Upper lobe of left lung (tissue), 6 donors: ENCODE data around the gene FABP6. TPM values are rescaled to one million over a fixed set of nuclear protein-coding genes. Genes with fewer than 3 reads are reported as not detected.
"Not testable (repeated sequence)": the region's sequence is repeated elsewhere in the genome, so short reads cannot be mapped to it uniquely, and the experiment has no call there.

Source experiments
- ATAC-seq, 2 donors: fragments of 200-7000 bp; cut with Tn5 transposase; one replicate each; pipeline ENCODE4 v1.9.1; 2022; ENCODE audit warnings: mild to moderate bottlenecking in 2 of 2, moderate library complexity in 2 of 2; ENCODE audit not compliant: low FRiP score in 2 of 2
- DNase-seq, 2 donors: peaks; one replicate each; pipeline ENCODE4 v3.0.0-alpha.2; 2019 to 2020
- H3K27ac ChIP-seq, 4 donors: fragments of 200-600 bp; sonication (generic); one replicate each; pipeline ENCODE4 v1.5.1; 2016 to 2019
- H3K27me3 ChIP-seq, 4 donors: fragments of 200-600 bp; sonication (generic); one replicate each; pipeline ENCODE4 v1.5.1; 2017 to 2019
- H3K36me3 ChIP-seq, 4 donors: fragments of 200-600 bp; sonication (generic); one replicate each; pipeline ENCODE4 v1.5.1; 2016 to 2019
- H3K4me1 ChIP-seq, 4 donors: fragments of 200-600 bp; sonication (generic); one replicate each; pipeline ENCODE4 v1.5.1; 2018 to 2019
- H3K4me3 ChIP-seq, 4 donors: fragments of 200-600 bp; sonication (generic); one replicate each; pipeline ENCODE4 v1.5.1; 2017 to 2019; ENCODE audit warnings: mild to moderate bottlenecking in 2 of 4, moderate library complexity in 1 of 4
- H3K9me3 ChIP-seq, 4 donors: fragments of 200-600 bp; sonication (generic); one replicate each; pipeline ENCODE4 v1.5.1; 2018 to 2019
- EP300 ChIP-seq, 4 donors: sonication (generic); formaldehyde crosslinking; IDR thresholded peaks; one replicate each; pipeline ENCODE4 v1.5.1; 2017; ENCODE audit warnings: antibody characterized with exemption in 4 of 4, control low read depth in 2 of 4
- POLR2A ChIP-seq, 4 donors: fragments of 450-650 bp; IDR thresholded peaks; one replicate each; pipeline ENCODE4 v1.5.1; 2016 to 2017; ENCODE audit warnings: antibody characterized with exemption in 4 of 4, mild to moderate bottlenecking in 2 of 4
- POLR2AphosphoS5 ChIP-seq, 2 donors: sonication (generic); formaldehyde crosslinking; IDR thresholded peaks; one replicate each; pipeline ENCODE4 v1.5.1; 2017; ENCODE audit warnings: antibody characterized with exemption in 2 of 2
- WGBS, 2 donors: methylation state at CpG; one replicate each; pipeline ENCODE4 v1.1.5; 2017 to 2018; 5-methylcytosine and 5-hydroxymethylcytosine counted together
- total RNA-seq, 6 donors: library from RNA; depleted of rRNA in 4 of 6; stranded (reverse); fragments of >200 nt in 4 of 6; gene quantifications; one replicate each; pipeline versions ENCODE4 v1.1.0 to v1.2.1, GENCODE V29; 2016 to 2021
- TF ChIP-seq, protein P1 (sequence below), 6 experiments: fragments of 450-650 bp in 4 of 6; fragments of 200-600 bp in 2 of 6; sonication (generic) in 2 of 6; IDR thresholded peaks; one replicate each; pipeline ENCODE4 v1.5.1; 2016 to 2019; ENCODE audit warnings: antibody characterized with exemption in 6 of 6
- donor health status: DM: no; HTN: no; CAD: no; lungs with moderate emphysema.
- donor health status: DM: no; HTN: yes; CAD: no; lungs with severe emphysema.

FABP6 gene
- total RNA-seq, 6 donors from 2014 or later, result 4.4 to 14.4 (median 9.1) TPM; not detected in 2

DNA sequence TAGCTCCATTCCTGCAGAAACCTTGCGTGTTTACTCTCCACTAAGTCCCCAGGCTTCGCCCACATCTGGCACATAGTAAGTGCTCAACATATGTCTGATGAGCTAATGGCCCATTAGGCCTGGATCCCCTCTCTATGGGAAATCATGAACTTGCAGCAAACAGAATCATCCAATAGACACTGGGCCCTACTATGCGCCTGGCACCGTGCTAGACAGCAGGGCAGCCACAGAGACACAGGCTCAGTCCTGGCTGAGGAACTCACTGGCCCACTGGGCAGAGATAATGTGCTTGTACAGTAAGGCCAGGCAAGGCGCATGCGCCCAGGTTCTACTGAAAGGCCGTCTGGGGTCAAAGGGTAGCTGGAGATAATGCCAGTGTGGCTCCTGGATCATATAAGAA lies 36.9 kb upstream of the FABP6 start:
- Histone ChIP-seq H3K36me3 (no peaks in the 10 kb centered on the region), H3K4me3 (no peak overlapping the region), H3K9me3 (no peaks in the 10 kb centered on the region), H3K4me1 (peaks cover 0 to 12% (median 8%) of the 10 kb centered on the region in 4 donors), H3K27me3 (no peaks in the 10 kb centered on the region), H3K27ac (no peak overlapping the region)
- 97 to 100% methylated on average over 3 to 7 of the region's 7 CpGs for WGBS, 2 donors
- ATAC-seq (no peak), DNase-seq (no peak)
- TF ChIP-seq POLR2A (IDR thresholded peaks at IDR 0.05) (no peak), EP300 (IDR thresholded peaks at IDR 0.05) (no peak), POLR2AphosphoS5 (IDR thresholded peaks at IDR 0.05) (no peak)
- TF ChIP-seq, protein P1, sequence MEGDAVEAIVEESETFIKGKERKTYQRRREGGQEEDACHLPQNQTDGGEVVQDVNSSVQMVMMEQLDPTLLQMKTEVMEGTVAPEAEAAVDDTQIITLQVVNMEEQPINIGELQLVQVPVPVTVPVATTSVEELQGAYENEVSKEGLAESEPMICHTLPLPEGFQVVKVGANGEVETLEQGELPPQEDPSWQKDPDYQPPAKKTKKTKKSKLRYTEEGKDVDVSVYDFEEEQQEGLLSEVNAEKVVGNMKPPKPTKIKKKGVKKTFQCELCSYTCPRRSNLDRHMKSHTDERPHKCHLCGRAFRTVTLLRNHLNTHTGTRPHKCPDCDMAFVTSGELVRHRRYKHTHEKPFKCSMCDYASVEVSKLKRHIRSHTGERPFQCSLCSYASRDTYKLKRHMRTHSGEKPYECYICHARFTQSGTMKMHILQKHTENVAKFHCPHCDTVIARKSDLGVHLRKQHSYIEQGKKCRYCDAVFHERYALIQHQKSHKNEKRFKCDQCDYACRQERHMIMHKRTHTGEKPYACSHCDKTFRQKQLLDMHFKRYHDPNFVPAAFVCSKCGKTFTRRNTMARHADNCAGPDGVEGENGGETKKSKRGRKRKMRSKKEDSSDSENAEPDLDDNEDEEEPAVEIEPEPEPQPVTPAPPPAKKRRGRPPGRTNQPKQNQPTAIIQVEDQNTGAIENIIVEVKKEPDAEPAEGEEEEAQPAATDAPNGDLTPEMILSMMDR (IDR thresholded peaks at IDR 0.05), result no peak

DNA sequence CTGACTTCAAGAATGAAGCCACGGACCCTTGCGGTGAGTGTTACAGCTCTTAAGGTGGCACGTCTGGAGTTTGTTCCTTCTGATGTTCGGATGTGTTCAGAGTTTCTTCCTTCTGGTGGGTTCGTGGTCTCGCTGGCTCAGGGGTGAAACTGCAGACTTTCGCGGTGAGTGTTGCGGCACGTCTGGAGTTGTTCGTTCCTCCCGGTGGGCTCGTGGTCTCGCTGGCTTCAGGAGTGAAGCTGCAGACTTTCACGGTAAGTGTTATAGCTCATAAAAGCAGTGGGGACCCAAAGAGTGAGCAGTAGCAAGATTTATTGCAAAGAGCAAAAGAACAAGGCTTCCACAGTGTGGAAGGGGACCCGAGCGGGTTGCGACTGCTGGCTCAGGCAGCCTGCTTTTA lies 36.2 kb upstream of the FABP6 start:
- DNase-seq, H3K9me3 ChIP-seq, H3K36me3 ChIP-seq, ATAC-seq, H3K27ac ChIP-seq, H3K4me3 ChIP-seq, H3K27me3 ChIP-seq: not testable (repeated sequence)
- peaks cover 0 to 11% (median 7%) of the 10 kb centered on the region in 4 donors for H3K4me1 ChIP-seq
- WGBS, 2 donors, result 75 to 87% methylated on average over 18 of the region's 18 CpGs

DNA sequence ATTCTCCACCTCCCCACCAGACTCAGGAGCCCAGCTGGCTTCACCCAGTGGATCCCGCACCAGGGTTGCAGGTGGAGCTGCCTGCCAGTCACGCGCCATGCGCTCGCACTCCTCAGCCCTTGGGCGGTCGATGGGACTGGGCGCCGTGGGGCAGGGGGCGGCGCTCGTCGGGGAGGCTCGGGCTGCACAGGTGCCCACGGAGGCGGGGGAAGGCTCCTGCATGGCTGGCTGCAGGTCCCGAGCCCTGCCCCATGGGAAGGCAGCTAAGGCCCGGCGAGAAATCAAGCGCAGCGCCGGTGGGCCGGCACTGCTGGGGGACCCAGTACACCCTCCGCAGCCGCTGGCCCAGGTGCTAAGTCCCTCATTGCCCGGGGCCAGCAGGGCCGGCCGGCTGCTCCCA lies 35.5 kb upstream of the FABP6 start:
- 98 to 100% methylated on average over 9 to 28 of the region's 28 CpGs for WGBS, 2 donors
- not testable (repeated sequence) for H3K27me3 ChIP-seq, H3K27ac ChIP-seq, H3K4me3 ChIP-seq, H3K4me1 ChIP-seq, H3K9me3 ChIP-seq, ATAC-seq, H3K36me3 ChIP-seq
- peak in 1 of 2 donors; percentile 82 for DNase-seq

DNA sequence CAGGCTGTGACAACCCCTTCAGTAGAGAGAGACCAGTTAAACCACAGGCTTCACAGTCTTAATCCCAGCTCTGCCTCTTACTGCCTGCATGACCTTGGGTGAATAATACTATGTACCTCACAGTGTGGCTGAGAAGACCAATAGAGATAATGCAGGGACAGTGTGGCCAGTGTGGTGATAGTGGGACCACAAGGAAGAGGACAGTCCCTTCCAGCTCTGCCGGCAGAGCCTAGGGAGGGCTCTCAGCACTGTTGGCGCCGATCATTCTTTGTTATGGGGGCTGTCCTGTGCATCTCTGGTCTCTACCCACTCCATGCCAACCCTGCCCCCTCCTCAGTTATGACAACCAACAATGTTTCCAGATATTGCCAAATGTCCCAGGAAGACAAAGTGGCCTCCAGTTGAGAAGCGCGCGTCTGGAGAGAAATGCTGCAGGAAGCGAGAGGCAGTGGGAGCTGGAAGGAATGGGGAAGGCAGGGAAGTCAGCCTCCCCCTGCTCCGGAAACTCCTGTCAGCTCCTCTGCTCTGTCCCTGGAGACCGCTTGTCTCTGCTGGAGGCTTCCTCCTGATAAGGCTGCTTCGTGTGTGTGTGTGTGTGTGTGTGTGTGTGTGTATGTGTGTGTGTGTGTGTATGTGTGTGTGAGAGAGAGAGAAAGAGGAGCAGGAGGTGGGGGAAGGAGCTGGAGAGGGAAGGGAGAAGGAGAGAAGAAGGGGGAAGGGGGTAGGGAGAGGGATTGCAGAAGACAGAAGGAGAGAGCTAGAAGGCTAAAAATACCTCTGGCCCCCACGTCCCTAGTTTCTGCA lies 31.8 kb upstream of the FABP6 start:
- TF ChIP-seq POLR2AphosphoS5 (IDR thresholded peaks at IDR 0.05) (no peak), POLR2A (IDR thresholded peaks at IDR 0.05) (no peak), EP300 (IDR thresholded peaks at IDR 0.05) (no peak)
- TF ChIP-seq, protein P1 (IDR thresholded peaks at IDR 0.05), result no peak
- Histone ChIP-seq H3K36me3 (no peaks in the 10 kb centered on the region), H3K4me1 (peaks cover 7 to 19% (median 13%) of the 10 kb centered on the region in 4 donors), H3K27me3 (no peaks in the 10 kb centered on the region), H3K9me3 (no peaks in the 10 kb centered on the region), H3K4me3 (no peak overlapping the region), H3K27ac (peak overlapping the region in 1 of 4 donors; percentile 3)
- no peak for DNase-seq
- ATAC-seq, result no peak
- 35 to 42% methylated on average over 11 of the region's 11 CpGs for WGBS, 2 donors

DNA sequence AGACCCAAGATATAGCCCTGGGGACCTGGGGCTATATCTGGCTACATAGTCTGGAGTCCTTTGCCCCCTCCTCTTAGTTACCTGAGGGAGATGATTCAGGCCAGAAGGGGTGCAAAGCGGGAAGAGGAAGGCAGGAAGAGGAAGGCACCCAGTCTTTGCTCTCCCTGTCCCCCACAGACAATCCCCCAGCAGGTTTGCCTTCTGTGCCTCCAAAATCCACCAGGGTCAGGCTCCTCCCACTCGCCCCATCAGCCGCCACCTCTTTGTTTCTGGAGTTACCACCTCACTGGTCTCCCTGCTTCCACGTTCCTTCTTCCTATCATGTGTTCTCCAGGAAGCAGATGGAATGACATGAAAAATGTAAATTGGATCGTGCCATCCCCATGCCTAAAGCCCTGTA lies 31.2 kb upstream of the FABP6 start:
- no peaks in the 10 kb centered on the region for H3K27me3 ChIP-seq
- H3K36me3 ChIP-seq, result no peaks in the 10 kb centered on the region
- no peaks in the 10 kb centered on the region for H3K9me3 ChIP-seq
- H3K4me1 ChIP-seq, result peaks cover 7 to 19% (median 13%) of the 10 kb centered on the region in 4 donors
- no peak overlapping the region for H3K4me3 ChIP-seq
- H3K27ac ChIP-seq, result peak overlapping the region in 1 of 4 donors; percentile 3
- no peak for DNase-seq
- 49 to 58% methylated on average over 5 of the region's 5 CpGs for WGBS, 2 donors
- no peak for ATAC-seq
- TF ChIP-seq POLR2A (IDR thresholded peaks at IDR 0.05) (no peak), EP300 (IDR thresholded peaks at IDR 0.05) (no peak), POLR2AphosphoS5 (IDR thresholded peaks at IDR 0.05) (no peak)
- TF ChIP-seq, protein P1 (IDR thresholded peaks at IDR 0.05), result no peak
